Adrenal gland (tissue), 5 donors: ENCODE data around the gene C12orf42.

Experiments used
- POLR2A ChIP-seq, 2 donors: fragments of 450-650 bp; IDR thresholded peaks; one replicate each; pipeline ENCODE4 v1.6.1; 2017; ENCODE audit warnings: antibody characterized with exemption in 2 of 2, mild to moderate bottlenecking in 2 of 2, moderate library complexity in 1 of 2
- TF ChIP-seq, protein P1 (sequence below), 6 experiments: fragments of 450-650 bp in 4 of 6; fragments of 200-600 bp in 2 of 6; sonication (generic) in 1 of 6; IDR thresholded peaks; 1 replicate in 5 of 6; 2 replicates in 1 of 6; pipeline versions ENCODE4 v1.5.1 to v1.8.0; 2016 to 2021; ENCODE audit warnings: antibody characterized with exemption in 6 of 6, mild to moderate bottlenecking in 2 of 6, moderate library complexity in 1 of 6
- donor health status: DM: no; HTN: no; CAD: no.

DNA sequence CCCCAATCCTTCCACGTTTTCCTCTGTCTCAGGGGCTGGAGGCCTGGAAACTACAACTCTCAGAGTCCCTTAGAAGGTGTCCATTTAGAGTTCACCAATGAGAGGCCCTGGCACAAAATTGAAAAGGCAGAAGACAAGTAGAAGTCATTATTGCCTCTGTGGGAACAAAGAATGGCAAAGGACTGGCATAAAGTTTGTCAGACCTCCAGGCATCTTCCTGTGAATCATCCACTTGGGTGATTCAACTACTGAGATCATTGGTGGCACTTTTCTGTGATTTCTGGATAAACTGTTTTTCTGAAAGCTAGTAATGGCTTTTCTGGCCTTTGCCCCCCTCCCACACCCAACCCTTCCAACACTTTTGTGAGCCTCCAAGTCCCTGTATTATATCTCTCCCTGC, 42.6 kb upstream of the C12orf42 start:
- TF ChIP-seq, protein P1, sequence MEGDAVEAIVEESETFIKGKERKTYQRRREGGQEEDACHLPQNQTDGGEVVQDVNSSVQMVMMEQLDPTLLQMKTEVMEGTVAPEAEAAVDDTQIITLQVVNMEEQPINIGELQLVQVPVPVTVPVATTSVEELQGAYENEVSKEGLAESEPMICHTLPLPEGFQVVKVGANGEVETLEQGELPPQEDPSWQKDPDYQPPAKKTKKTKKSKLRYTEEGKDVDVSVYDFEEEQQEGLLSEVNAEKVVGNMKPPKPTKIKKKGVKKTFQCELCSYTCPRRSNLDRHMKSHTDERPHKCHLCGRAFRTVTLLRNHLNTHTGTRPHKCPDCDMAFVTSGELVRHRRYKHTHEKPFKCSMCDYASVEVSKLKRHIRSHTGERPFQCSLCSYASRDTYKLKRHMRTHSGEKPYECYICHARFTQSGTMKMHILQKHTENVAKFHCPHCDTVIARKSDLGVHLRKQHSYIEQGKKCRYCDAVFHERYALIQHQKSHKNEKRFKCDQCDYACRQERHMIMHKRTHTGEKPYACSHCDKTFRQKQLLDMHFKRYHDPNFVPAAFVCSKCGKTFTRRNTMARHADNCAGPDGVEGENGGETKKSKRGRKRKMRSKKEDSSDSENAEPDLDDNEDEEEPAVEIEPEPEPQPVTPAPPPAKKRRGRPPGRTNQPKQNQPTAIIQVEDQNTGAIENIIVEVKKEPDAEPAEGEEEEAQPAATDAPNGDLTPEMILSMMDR (IDR thresholded peaks at IDR 0.05), result no peak
- TF ChIP-seq POLR2A (IDR thresholded peaks at IDR 0.05), result no peak
